ENCODE data around the gene CLSTN1. TPM values are rescaled to one million over a fixed set of nuclear protein-coding genes. Genes with fewer than 3 reads are reported as not detected.

CLSTN1 gene
- total and polyA plus RNA-seq, 2 of the 8 experiments (the other 6 are each of a cell fraction or from before 2014, with no cell fraction given) = 34.2 to 97.4 TPM

- H3K4me3 ChIP-seq (ENCODE audit: extremely low read depth in 1 of 4, insufficient read depth in 2 of 4, low read depth in 3 of 4, low read length in 4 of 4) = no peak overlapping the region
- no peak overlapping the region for H4K91ac ChIP-seq (replicated peaks; ENCODE audit: insufficient read length, low read length)
- no peaks in the 10 kb centered on the region for H3K27me3 ChIP-seq (replicated peaks in 1 of 4; ENCODE audit: control insufficient read depth in 3 of 4, extremely low read depth in 1 of 4, insufficient read depth in 3 of 4, low read length in 3 of 4)
- WGBS, 2 experiments (ENCODE audit: extremely low coverage in 1 of 2, insufficient coverage in 1 of 2, insufficient read length in 1 of 2, insufficient replicate concordance in 2 of 2, low coverage in 1 of 2, low lambda C conversion rate in 2 of 2, missing lambda C conversion rate in 1 of 2) = 92% methylated on average over 6 of the region's 6 CpGs; no CpG with 5 or more reads in 1 of the 2 experiments
- no peak overlapping the region for H2BK12ac ChIP-seq (ENCODE audit: low read depth, low read length)
- peaks cover 11 to 19% of the 10 kb centered on the region in 2 experiments for H4K20me1 ChIP-seq (replicated peaks in 1 of 2; ENCODE audit: control insufficient read depth in 1 of 2, insufficient read depth in 2 of 2, low read length in 2 of 2)
- no peak overlapping the region for H3K56ac ChIP-seq (replicated peaks; ENCODE audit: insufficient read length, low read depth, low read length)
- H3K79me1 ChIP-seq (ENCODE audit: low read depth, low read length) = peaks cover 17% of the 10 kb centered on the region
- H3K23me2 ChIP-seq (ENCODE audit: low read depth, low read length) = no peaks in the 10 kb centered on the region
- peaks cover 3 to 19% (median 11%) of the 10 kb centered on the region in 4 experiments for H3K4me1 ChIP-seq (replicated peaks in 1 of 4; ENCODE audit: control insufficient read depth in 3 of 4, insufficient read depth in 4 of 4, low read length in 3 of 4)
- H3K79me2 ChIP-seq (ENCODE audit: control insufficient read depth in 1 of 2, insufficient read depth in 2 of 2, low read length in 2 of 2) = peaks cover 12 to 92% of the 10 kb centered on the region in 2 experiments
- H3K9ac ChIP-seq (replicated peaks in 1 of 4; ENCODE audit: extremely low read depth in 1 of 4, low read depth in 3 of 4, low read length in 3 of 4) = 0 out of 7 replicates have a peak overlapping the region, but pooled peaks of 1 of the 4 experiments have one; percentile 21
- no peak overlapping the region; a peak in 1 of 4 replicates for H3K4me2 ChIP-seq (ENCODE audit: insufficient read depth in 1 of 2, low read depth in 2 of 2, low read length in 2 of 2)
- H2BK20ac ChIP-seq (ENCODE audit: low read length) = no peak overlapping the region
- H2AFZ ChIP-seq (ENCODE audit: low read length) = no peak overlapping the region
- H3K14ac ChIP-seq (ENCODE audit: insufficient read length) = no peak overlapping the region
- CTCF ChIA-PET (ENCODE audit: partially characterized antibody) = interaction anchor here (0.5 to 10.4 kb wide), 10 partner anchors 8 to 1245 kb away, joined by 3 to 90 read pairs (median 4); no protein-coding TSS in a partner anchor
- no peak overlapping the region for H4K5ac ChIP-seq (ENCODE audit: insufficient read length, low read depth, low read length)
- H3K23ac ChIP-seq (ENCODE audit: insufficient read length) = no peak overlapping the region
- no peak overlapping the region for H3K4ac ChIP-seq (replicated peaks; ENCODE audit: insufficient read length, low read depth, low read length)
- H3K27ac ChIP-seq (ENCODE audit: low read depth, low read length) = no peak overlapping the region
- no peak overlapping the region for H4K8ac ChIP-seq (ENCODE audit: extremely low read depth, insufficient read depth, low read length)
- H3K18ac ChIP-seq (ENCODE audit: extremely low read depth, low read length) = no peak overlapping the region
- no peak for FAIRE-seq
- H2AK5ac ChIP-seq (ENCODE audit: low read depth, low read length) = no peak overlapping the region
- H3K9me3 ChIP-seq (ENCODE audit: insufficient read depth in 2 of 2, low read depth in 1 of 2, low read length in 1 of 2) = no peaks in the 10 kb centered on the region
- no peaks in the 10 kb centered on the region; a peak in 1 of 8 replicates for H3K36me3 ChIP-seq (ENCODE audit: control insufficient read depth in 2 of 4, insufficient read depth in 4 of 4, low read length in 3 of 4)
- TF ChIP-seq SUZ12 (IDR thresholded peaks at IDR 0.05; ENCODE audit: low read length) (no peak), POLR2AphosphoS5 (IDR thresholded peaks at IDR 0.05; ENCODE audit: low read depth, low read length) (no peak), TAF7 (optimal IDR thresholded peaks at IDR 0.05; ENCODE audit: borderline replicate concordance, low read depth, low read length) (no peak), RBBP5 (IDR thresholded peaks at IDR 0.05; ENCODE audit: borderline replicate concordance, low read depth, low read length) (no peak)
- no peak overlapping the region for H2BK120ac ChIP-seq (replicated peaks; ENCODE audit: low read depth, low read length)
- H2BK5ac ChIP-seq (ENCODE audit: low read depth, low read length) = no peak overlapping the region
- POLR2A ChIA-PET (ENCODE audit: partially characterized antibody) = interaction anchor here (1.0 to 1.4 kb wide), 2 partner anchors 18 to 72 kb away, joined by 3 read pairs; no protein-coding TSS in a partner anchor
- DNase-seq (ENCODE audit: low read depth in 1 of 2, low spot score in 2 of 2) = no peak
- no peak overlapping the region for H2BK15ac ChIP-seq (ENCODE audit: low read length)
Measured at GRCh38 chr1:9794081-9794480, 29.7 kb downstream of the CLSTN1 start.

Measured in H1 (cell line).